Ramos (cell line): Measurements from ENCODE around the gene FAM81A.
"Not testable (repeated sequence)": the region's sequence is repeated elsewhere in the genome, so short reads cannot be mapped to it uniquely, and the experiment has no call there.

Experiments used
- in situ Hi-C: fragments of 300-500 bp; cut with MboI; formaldehyde crosslinking; loops from one replicate; pipeline ENCODE4 v1.14.3; 2022; ENCODE audit warnings: low sequenced_read_pairs; ENCODE audit not compliant: unreplicated experiment

FAM81A gene

DNA sequence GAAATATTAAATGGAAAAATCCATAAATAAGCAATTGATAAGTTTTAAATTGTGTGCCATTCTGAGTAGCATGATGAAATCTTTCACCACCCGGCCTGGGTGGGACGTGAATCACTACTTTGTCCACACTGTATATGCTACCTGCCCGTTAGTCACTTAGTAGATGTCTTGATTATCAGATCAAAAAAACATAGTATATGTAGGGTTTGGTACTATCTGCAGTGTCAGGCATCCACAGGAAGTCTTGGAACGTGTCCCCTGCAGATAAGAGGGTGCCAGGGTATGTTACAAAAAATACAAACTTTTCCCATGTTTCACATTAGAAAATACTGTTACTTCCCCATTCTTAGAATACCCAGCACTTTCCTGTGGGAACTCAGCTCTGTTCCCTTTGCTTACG is 35.2 kb downstream of the FAM81A start:
- in situ Hi-C loops = no loop called here

DNA sequence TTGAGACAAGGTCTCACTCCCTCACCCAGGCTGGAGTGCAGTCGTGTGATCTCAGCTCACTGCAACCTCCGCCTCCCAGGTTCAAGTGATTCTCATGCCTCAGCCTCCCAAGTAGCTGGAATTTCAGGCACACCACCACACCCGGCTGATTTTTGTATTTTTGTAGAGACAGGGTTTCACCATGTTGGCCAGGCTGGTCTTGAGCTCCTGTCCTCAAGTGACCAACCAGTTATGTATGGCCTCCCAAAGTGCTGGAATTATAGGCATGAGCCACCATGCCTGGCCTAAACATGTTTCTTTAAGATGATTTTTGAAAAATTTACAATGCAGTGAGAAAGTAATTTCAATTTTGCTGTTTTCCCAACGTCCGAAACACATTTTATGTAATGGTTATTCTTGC is 37.2 kb downstream of the FAM81A start:
- in situ Hi-C loops = not testable (repeated sequence)

DNA sequence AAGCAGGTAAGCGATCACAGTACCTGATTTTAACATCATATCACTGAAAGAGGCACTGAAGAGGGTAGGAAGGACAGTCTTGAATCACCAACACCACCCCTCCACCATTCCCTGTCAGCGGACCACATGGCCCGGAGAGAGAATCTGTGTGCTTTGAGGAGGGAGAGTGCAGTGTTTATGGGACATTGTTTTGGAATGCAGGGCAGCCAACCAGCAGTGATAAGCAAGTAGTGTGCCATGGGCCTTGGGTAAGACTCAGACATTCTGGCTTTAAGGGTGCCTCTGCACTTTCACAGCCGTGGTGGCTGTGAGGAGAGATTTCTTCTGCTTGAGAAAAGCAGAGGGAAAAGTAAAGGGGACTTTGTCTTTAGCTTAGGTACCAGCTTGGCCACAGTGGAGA is 46.4 kb downstream of the FAM81A start:
- in situ Hi-C loops = no loop called here

DNA sequence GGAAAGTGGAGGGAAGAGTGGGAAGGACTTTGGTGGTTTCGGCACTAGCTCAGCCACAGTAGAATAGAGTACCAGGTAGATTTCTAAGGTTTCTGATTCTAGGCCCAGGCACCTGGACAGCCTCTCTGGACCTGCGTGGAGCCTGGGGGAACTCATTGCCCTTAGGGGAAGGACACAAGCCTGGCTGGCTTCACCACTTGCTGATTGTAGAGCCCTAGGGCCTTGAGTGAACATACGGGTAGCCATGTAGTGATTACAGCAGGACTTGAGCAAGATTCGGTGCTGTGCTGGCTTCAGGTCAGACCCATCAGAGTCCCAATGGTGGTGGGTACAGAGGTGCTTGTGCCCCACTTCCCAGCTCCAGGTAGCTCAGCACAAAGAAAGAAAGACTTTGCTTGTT is 47.0 kb downstream of the FAM81A start:
- in situ Hi-C loops = no loop called here

DNA sequence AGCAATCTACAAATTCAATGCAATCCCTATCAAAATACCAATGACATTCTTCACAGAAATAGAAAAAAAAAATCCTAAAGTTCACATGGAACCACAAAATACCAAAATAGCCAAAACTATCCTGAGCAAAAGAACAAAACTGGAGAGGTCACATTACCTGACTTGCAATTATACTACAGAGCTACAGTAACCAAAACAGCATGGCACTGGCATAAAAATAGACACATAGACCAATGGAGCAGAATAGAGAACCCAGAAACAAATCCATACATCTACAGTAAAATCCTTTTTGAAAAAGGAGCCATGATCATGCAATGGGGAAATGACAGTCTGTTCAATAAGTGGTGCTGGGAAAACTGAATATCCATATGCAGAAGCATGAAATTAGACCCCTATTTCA is 51.5 kb downstream of the FAM81A start:
- in situ Hi-C loops = not testable (repeated sequence)

DNA sequence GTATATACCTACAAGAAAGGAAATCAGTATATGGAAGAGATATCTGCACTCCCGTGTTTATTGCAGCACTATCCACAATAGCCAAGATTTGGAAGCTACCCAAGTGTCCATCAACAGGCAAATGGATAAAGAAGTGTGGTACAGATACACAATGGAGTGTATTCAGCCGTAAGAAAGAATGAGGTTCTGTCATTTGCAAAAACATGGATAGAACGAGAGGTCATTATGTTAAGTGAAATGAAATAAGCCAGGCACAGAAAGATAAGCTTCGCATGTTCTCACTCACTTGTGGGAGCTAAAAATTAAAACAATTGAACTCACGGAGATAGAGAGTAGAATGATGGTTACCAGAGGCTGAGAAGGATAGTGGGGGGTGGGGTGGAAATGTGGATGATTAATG is 53.1 kb downstream of the FAM81A start:
- in situ Hi-C loops = loop anchor here (5.0 to 10.0 kb wide), 2 partner anchors 249 to 506 kb away; partner anchors contain the start of gene RNF111

DNA sequence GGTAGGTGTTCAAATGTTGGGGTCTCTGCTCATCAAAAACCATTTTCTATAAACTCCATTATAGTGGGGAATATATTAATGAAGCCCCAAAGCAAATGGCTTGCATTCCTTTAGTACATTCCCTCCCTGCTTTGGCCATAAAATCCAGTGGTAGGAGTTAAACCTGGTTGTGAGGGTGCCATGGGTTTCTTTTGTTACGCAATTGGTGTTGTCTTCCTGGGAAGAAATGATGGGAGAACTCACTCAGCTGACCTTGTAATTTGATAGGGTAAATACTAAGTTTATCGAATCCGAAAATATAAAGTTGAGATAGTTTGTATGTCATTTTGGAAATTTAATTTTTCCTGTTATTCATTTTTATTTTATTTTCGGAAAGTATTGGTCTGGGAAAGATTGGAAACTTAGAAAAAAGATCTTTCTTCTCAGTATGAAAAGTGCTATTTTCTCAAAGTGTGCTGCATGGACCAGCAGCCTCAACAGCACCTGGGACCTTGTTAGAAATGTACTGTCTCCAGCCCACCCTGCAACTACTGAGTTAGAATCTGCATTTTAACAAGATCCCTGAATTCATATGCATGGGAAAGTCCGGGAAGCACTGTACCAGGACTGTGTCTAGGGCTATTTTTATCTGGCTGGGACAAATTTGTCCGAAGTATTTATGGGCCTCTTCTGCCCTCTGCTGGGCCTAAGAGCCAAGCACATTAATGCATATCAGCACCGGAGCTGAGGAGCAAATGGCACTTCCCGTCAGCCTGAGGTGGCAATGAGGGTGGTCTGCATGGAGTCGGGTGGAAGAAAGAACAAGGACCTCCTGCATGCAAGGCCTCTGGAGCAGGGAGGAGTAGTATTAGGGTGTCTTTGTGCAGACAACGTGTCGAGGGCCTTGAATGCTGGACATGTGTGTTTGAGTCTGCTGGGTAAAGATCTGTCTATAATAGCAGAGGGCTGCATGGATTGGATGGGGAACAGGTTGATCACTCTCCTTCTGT is 54.7 kb downstream of the FAM81A start:
- in situ Hi-C loops = loop anchor here (5.0 to 10.0 kb wide), 2 partner anchors 250 to 508 kb away; partner anchors contain the start of gene RNF111

DNA sequence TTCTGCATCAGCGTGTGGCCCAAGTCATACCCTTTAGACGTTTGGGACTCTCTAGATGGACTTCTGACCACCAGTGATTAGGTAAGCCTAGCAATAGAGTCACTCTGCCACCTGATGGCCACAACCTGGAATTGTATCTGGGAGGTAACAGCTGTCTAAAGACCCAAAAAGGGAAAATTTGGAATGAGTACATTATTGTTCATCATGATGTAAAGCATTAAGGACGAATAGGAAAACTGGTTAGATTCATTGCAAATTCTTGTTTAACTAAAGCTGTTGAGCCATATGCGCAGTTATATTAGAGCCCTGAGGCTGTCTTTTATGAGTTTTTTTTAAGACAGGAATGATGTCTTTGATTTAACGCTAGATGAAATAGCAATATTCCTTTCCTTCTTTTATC is 63.6 kb downstream of the FAM81A start:
- in situ Hi-C loops = no loop called here

DNA sequence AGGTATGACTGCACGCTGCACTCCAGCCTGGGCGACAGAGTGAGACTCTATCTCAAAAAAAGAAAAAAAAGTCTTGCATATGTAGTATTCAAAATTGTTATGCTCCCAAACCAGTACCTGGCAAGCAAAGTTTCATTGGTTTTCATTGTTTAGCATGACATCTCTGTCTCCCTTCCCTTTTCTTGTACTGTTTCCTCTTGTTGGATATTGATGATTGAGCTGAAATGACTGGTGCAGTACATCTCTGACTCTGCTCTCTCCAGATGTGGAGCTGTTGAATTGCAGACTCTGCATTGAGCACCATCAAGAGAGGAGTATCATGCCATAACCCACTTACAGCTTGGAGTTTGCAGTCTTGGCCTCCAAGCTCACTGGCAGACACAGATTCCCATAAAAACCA is 77.2 kb downstream of the FAM81A start:
- in situ Hi-C loops = no loop called here

DNA sequence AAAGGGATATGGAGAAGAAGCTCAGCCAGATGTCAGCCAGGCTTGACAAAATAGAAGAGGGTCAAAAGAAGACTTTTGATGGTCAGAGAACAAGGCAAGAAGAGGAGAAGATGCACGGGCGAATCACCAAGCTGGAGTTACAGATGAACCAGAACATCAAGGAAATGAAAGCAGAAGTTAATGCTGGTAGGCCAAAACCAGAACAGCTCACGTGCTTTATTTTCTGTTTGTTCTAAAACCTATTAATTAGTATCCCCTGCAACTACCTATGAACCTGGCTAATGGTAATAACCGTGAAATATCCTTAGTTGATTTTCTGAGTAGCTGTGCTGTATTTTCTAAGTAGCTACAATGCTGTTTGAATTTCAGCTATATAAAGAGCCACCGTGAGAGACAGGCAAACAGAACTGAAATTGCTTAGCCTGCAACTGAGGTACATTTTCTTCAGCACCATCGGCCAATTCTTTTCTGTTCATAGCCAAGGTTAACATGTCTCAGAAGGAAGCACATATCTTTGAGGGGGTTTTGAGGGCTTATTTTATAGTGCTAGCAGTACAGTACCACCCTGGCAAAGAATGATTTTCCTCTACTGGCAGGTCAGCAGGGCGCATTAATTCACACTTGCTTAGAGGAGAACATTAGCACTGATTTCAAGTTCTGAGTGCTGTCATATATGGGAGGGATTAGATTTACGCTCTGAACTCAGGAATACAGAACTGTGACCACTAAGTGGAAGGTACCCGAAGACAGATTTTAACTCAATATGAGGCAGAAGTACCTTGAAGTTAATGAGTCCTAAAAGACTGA is 78.9 kb downstream of the FAM81A start:
- in situ Hi-C loops = no loop called here

DNA sequence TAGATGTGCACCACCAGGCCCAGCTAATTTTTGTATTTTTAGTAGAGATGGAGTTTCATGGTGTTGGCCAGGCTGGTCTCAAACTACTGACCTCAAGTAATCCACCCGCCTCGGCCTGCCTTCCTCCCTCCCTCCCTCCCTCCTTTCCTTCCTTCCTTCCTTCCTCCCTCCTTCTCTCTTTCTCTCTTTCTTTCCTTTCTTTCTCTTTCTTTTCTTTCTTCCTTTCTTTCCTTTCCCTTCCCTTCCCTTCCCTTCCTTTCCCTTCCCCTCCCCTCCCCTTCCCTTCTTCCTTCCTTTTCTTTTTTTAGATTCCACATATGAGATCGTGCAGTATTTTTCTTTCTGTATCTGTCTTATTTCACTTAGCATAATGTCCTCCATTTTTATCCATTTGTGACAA is 81.3 kb downstream of the FAM81A start:
- in situ Hi-C loops = no loop called here

DNA sequence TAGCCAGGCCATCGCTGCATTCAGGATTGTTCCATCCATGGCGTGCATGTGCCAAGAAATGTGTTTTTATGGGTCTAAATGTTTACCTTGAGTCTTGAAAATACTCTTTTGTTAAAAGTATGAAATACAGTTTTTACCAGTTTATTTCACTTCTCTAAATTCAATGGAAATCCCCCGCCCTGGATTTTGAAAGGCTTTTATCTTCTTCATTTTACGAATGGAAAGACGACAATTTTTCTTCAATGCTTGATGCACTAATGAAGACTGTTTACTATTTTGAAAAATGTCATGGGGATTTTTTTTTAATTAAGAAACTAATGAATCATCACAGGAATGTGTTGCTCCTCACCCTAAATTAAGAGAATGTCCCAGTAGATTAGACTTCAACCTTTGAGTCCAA is 83.5 kb downstream of the FAM81A start:
- in situ Hi-C loops = loop anchor here (10.0 kb wide), 2 partner anchors 567 to 1297 kb away; no protein-coding TSS in a partner anchor

DNA sequence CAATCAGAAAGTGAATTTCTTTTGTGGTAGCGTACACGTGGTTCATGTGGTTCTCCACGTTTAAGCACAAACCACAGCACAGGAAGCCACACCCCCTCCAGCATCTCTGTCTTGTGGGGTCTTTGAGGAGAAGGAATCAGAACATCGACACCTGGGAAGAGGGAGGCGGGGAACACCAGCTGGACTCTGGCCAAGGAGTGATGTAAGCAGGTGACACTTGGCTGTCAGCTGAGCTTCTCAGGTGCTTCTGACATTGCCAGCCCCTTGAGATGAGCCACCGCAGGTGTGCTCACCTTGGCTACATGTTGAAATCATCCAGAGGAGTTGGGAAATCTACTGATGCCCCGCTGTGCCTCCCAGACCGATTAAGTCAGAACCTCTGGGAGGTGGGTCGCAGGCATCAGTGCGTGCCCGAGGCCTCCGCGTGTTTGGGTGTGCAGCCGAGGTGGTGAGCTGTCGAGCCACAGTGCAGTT is 85.0 kb downstream of the FAM81A start:
- in situ Hi-C loops = loop anchor here (10.0 kb wide), 2 partner anchors 568 to 1298 kb away; no protein-coding TSS in a partner anchor

DNA sequence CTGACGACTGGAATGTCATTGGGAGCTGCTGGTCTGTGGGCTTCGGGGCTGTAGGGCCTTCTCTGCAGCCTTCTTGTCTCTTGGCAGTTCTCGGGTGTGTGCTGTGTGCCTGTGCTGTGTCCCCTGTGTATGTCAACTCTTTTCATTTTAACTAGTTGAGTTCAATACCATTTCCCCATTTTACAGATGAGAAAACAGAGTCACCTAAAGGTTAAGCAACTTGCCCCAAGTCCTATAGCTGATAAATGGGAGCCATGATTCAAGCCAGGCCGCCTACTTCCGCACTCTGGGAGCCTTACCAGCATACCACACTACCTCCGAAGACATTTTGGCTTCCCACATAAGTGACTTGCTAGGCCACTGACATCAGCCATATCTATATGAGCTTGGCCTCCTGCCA is 85.7 kb downstream of the FAM81A start:
- in situ Hi-C loops = loop anchor here (10.0 kb wide), 2 partner anchors 569 to 1299 kb away; no protein-coding TSS in a partner anchor

DNA sequence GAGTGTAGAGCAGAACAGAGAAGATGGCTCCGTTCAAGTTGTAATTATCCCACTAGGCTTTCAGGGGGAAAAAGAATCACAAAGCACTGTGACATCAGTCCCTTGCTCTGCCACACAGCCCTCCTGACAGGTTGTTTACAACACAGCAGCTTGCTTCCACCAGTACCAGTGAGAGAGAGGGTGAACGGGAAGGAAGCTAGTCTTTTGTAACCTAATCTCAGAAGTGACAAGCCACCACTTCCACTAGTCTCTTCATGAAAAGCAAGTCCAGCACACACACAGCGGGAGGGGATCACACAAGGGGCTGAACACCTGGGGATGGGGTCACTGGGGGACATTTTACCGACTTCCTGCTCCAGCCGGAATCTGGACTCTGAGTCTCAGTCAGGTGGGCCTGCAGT is 86.3 kb downstream of the FAM81A start:
- in situ Hi-C loops = loop anchor here (10.0 kb wide), 2 partner anchors 570 to 1300 kb away; no protein-coding TSS in a partner anchor

DNA sequence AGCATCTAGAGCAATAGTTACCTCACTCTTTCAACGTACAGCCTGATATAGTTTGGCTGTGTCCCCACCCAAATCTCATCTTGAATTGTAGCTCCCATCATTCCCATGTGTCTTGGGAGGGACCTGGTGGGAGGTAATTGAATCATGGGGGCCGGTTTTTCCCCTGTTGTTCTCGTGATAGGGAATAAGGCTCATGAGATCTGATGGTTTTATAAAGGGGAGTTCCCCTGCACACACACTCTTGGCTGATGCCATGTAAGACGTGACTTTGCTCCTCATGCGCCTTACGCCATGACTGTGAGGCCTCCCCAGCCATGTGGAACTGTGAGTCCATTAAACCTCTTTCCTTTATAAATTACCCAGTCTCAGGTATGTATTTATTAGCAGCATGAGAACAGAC is 88.5 kb downstream of the FAM81A start:
- in situ Hi-C loops = loop anchor here (10.0 kb wide), 2 partner anchors 572 to 1302 kb away; no protein-coding TSS in a partner anchor

DNA sequence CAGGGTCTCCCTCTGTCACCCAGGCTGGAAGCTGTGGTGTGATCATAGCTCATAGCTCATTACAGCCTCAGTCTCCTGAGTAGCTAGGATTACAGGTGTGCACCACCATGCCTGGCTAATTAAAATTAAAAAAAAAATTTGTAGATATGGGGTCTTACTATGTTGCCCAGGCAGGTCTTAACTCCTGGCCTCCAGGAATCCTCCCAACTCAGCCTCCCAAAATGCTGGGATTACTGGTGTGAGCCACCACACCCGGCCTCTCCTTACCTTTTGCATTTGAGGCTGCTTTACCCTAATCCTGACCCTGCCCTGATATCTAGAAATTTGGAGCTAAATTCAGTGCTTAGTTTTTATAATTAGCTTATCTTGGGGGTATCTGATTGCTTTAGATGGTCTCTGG is 90.4 kb downstream of the FAM81A start:
- in situ Hi-C loops = loop anchor here (10.0 kb wide), 2 partner anchors 574 to 1304 kb away; no protein-coding TSS in a partner anchor

DNA sequence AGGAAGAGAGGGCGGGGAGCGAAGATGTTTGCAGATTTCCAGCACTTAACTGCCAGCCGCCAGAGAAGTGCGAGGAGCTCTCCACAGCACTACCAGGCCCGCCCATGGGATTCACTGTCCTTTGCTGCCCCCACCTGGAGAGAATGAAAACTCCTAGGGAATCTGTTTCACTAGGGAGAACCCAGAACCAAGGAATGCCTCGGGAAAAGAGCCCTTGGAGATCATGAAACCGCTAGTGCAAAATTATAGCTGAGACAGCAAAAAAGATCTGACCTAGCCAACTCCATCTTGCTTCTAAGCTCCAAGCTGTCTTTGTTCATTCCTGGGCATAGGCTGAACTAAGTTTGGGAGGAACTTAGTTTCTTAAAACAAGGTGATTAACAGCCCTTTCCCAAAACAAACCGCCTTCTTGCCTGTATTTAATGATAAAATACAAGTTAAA is 91.0 kb downstream of the FAM81A start:
- in situ Hi-C loops = loop anchor here (10.0 kb wide), 2 partner anchors 574 to 1304 kb away; no protein-coding TSS in a partner anchor

DNA sequence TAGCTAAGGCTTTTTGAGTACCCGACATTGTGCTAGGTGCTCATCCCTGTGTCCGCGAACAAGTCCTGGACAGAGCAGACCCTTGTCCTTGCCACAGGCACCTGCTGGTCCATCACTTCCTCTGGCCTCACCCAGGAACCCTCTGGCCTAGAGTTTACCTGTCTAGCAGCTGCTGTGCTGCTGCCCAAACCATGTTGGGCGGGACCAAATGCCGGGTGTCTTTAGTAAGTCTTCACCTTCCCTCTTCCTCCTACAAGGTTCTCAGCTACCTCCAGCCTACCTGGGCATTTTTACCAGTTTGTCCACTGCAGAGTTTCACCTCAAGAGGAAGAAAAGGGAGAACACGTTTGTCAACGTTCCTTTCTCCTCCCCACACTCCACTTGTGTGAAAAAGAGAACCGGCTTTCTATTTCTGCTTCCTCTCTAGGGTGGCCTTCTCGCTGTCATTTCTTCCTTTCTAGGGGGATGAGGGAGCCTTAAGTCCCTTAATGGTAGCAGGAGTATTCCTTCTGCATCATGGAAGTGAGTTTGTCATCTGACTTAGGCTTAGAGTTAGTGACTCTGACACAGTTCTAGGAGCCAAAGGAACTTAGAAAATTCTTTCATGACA is 93.2 kb downstream of the FAM81A start:
- in situ Hi-C loops = no loop called here
